Measurements from ENCODE around the gene TMEM132D.

DNA sequence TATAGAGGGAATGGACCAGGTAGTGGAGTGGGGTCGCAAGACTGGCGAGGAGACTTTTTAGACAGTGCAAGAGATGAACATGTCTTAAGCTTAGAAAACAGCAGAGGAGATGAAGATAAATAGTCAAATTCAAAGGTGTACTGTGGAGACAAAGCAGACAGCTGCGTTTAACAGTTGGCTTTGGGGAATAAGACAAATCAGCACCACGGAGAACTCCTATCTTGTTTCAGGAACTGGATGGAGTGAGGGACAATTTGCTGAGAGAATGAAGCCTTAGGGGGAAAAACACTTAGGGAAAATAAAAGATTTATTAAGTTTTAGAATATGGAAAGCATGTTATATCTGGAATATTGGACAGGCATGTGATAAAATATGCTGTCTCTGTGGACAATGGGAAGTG lies 591.8 kb downstream of the TMEM132D start:
- TF ChIP-seq, protein P1, sequence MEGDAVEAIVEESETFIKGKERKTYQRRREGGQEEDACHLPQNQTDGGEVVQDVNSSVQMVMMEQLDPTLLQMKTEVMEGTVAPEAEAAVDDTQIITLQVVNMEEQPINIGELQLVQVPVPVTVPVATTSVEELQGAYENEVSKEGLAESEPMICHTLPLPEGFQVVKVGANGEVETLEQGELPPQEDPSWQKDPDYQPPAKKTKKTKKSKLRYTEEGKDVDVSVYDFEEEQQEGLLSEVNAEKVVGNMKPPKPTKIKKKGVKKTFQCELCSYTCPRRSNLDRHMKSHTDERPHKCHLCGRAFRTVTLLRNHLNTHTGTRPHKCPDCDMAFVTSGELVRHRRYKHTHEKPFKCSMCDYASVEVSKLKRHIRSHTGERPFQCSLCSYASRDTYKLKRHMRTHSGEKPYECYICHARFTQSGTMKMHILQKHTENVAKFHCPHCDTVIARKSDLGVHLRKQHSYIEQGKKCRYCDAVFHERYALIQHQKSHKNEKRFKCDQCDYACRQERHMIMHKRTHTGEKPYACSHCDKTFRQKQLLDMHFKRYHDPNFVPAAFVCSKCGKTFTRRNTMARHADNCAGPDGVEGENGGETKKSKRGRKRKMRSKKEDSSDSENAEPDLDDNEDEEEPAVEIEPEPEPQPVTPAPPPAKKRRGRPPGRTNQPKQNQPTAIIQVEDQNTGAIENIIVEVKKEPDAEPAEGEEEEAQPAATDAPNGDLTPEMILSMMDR (conservative IDR thresholded peaks at IDR 0.05; ENCODE audit: low read depth, low read length), result no peak
- TF ChIP-seq FOS (IDR thresholded peaks at IDR 0.05; ENCODE audit: low read depth, low read length) (no peak), RFX5 (IDR thresholded peaks at IDR 0.05; ENCODE audit: low read depth, low read length) (no peak), MAZ (IDR thresholded peaks at IDR 0.05; ENCODE audit: borderline replicate concordance, low read depth, low read length) (no peak), MXI1 (IDR thresholded peaks at IDR 0.05; ENCODE audit: borderline replicate concordance, low read depth, low read length) (no peak)
